ENCODE data around the gene NEGR1.

The NEGR1 gene

GRCh38 chr1:71577451-71578131 is 704.7 kb downstream of the NEGR1 start:
- TF ChIP-seq MYC (IDR thresholded peaks at IDR 0.05; ENCODE audit: low read depth, low read length): no peak
- no peak for TF ChIP-seq CTCF (IDR thresholded peaks at IDR 0.05; ENCODE audit: low read depth, low read length)
- no peak for TF ChIP-seq MAX (IDR thresholded peaks at IDR 0.05; ENCODE audit: low read depth, low read length)
- TF ChIP-seq POLR2A (IDR thresholded peaks at IDR 0.05; ENCODE audit: extremely low read depth, insufficient read length): no peak
- no peak for DNase-seq (ENCODE audit: low read depth)

GRCh38 chr1:71572038-71572437 is 710.3 kb downstream of the NEGR1 start:
- TF ChIP-seq MYC (IDR thresholded peaks at IDR 0.05; ENCODE audit: low read depth, low read length): no peak
- TF ChIP-seq MAX (IDR thresholded peaks at IDR 0.05; ENCODE audit: low read depth, low read length): no peak
- no peak for TF ChIP-seq POLR2A (IDR thresholded peaks at IDR 0.05; ENCODE audit: extremely low read depth, insufficient read length)
- TF ChIP-seq CTCF (IDR thresholded peaks at IDR 0.05; ENCODE audit: low read depth, low read length): no peak
- DNase-seq (ENCODE audit: low read depth): no peak
- no peak overlapping the region for H3K4me3 ChIP-seq (ENCODE audit: low read depth, low read length)

More at GRCh38 chr1:71577451-71578131, 704.7 kb downstream of the NEGR1 start:
- H3K4me3 ChIP-seq (ENCODE audit: low read depth, low read length): no peak overlapping the region

- DNase-seq (ENCODE audit: low read depth): no peak
- TF ChIP-seq POLR2A (IDR thresholded peaks at IDR 0.05; ENCODE audit: extremely low read depth, insufficient read length) (no peak), MYC (IDR thresholded peaks at IDR 0.05; ENCODE audit: low read depth, low read length) (no peak), MAX (IDR thresholded peaks at IDR 0.05; ENCODE audit: low read depth, low read length) (no peak), CTCF (IDR thresholded peaks at IDR 0.05; ENCODE audit: low read depth, low read length) (no peak)
- no peak overlapping the region for H3K4me3 ChIP-seq (ENCODE audit: low read depth, low read length)
Measured at GRCh38 chr1:71566413-71566812, 715.9 kb downstream of the NEGR1 start.

- no peak overlapping the region for H3K4me3 ChIP-seq (ENCODE audit: low read depth, low read length)
- no peak for TF ChIP-seq MYC (IDR thresholded peaks at IDR 0.05; ENCODE audit: low read depth, low read length)
- no peak for DNase-seq (ENCODE audit: low read depth)
Measured at GRCh38 chr1:71565831-71566230, 716.5 kb downstream of the NEGR1 start.

- TF ChIP-seq CTCF (IDR thresholded peaks at IDR 0.05; ENCODE audit: low read depth, low read length) (no peak), MYC (IDR thresholded peaks at IDR 0.05; ENCODE audit: low read depth, low read length) (no peak), MAX (IDR thresholded peaks at IDR 0.05; ENCODE audit: low read depth, low read length) (no peak), POLR2A (IDR thresholded peaks at IDR 0.05; ENCODE audit: extremely low read depth, insufficient read length) (no peak)
- DNase-seq (ENCODE audit: low read depth): no peak
- no peak overlapping the region for H3K4me3 ChIP-seq (ENCODE audit: low read depth, low read length)
Measured at GRCh38 chr1:71565262-71565661, 717.1 kb downstream of the NEGR1 start.

GRCh38 chr1:71562298-71562697 is 720.0 kb downstream of the NEGR1 start:
- no peak overlapping the region for H3K4me3 ChIP-seq (ENCODE audit: low read depth, low read length)
- TF ChIP-seq MYC (IDR thresholded peaks at IDR 0.05; ENCODE audit: low read depth, low read length) (no peak), CTCF (IDR thresholded peaks at IDR 0.05; ENCODE audit: low read depth, low read length) (no peak), MAX (IDR thresholded peaks at IDR 0.05; ENCODE audit: low read depth, low read length) (no peak), POLR2A (IDR thresholded peaks at IDR 0.05; ENCODE audit: extremely low read depth, insufficient read length) (no peak)

More at GRCh38 chr1:71562298-71562697, 720.0 kb downstream of the NEGR1 start:
- no peak for DNase-seq (ENCODE audit: low read depth)

Measured in NB4 (cell line).